Measurements from ENCODE around the gene RIMS4. TPM values are rescaled to one million over a fixed set of nuclear protein-coding genes. Genes with fewer than 3 reads are reported as not detected.

RIMS4 gene
- total RNA-seq, 3 donors from 2014 or later, result 0.51 to 2.0 (median 1.4) TPM

GRCh38 chr20:44817143-44817910 is 7.0 kb upstream of the RIMS4 start:
- DNase-seq, result no peak
- no peak for TF ChIP-seq CTCF (IDR thresholded peaks at IDR 0.05)
- Histone ChIP-seq H3K36me3 (ENCODE audit: low read depth) (no peaks in the 10 kb centered on the region), H3K4me1 (ENCODE audit: low read depth) (no peaks in the 10 kb centered on the region), H3K4me3 (no peak overlapping the region), H3K9me3 (peaks cover under 1% of the 10 kb centered on the region)
- intact Hi-C loops (cut with DNase I, micrococcal nuclease), result no loop called here
- ATAC-seq, result no peak

GRCh38 chr20:44814937-44815336 is 4.6 kb upstream of the RIMS4 start:
- ATAC-seq (no peak), DNase-seq (no peak)
- no peaks in the 10 kb centered on the region for H3K36me3 ChIP-seq (ENCODE audit: low read depth)
- peaks cover 2% of the 10 kb centered on the region for H3K4me1 ChIP-seq (ENCODE audit: low read depth)
- no peak for TF ChIP-seq CTCF (IDR thresholded peaks at IDR 0.05)
- no peak overlapping the region for H3K4me3 ChIP-seq
- peaks cover 7% of the 10 kb centered on the region for H3K9me3 ChIP-seq
- intact Hi-C loops (cut with DNase I, micrococcal nuclease), result no loop called here

GRCh38 chr20:44811150-44811685 is 872 bp upstream of the RIMS4 start:
- Histone ChIP-seq H3K9me3 (peaks cover 7% of the 10 kb centered on the region), H3K4me3 (no peak overlapping the region), H3K4me1 (ENCODE audit: low read depth) (peaks cover 2% of the 10 kb centered on the region), H3K36me3 (ENCODE audit: low read depth) (no peaks in the 10 kb centered on the region)
- DNase-seq (no peak), ATAC-seq (no peak)
- no peak for TF ChIP-seq CTCF (IDR thresholded peaks at IDR 0.05)
- intact Hi-C loops (cut with DNase I, micrococcal nuclease), result no loop called here

GRCh38 chr20:44810061-44810390 is 320 bp downstream of the RIMS4 start:
- intact Hi-C loops (cut with DNase I, micrococcal nuclease), result no loop called here
- H3K36me3 ChIP-seq (ENCODE audit: low read depth), result no peaks in the 10 kb centered on the region
- DNase-seq (no peak), ATAC-seq (no peak)
- H3K4me1 ChIP-seq (ENCODE audit: low read depth), result peaks cover 2% of the 10 kb centered on the region
- H3K9me3 ChIP-seq, result peaks cover 7% of the 10 kb centered on the region
- no peak for TF ChIP-seq CTCF (IDR thresholded peaks at IDR 0.05)
- H3K4me3 ChIP-seq, result no peak overlapping the region

GRCh38 chr20:44809380-44810060 is 826 bp downstream of the RIMS4 start:
- Histone ChIP-seq H3K9me3 (peaks cover 7% of the 10 kb centered on the region), H3K36me3 (ENCODE audit: low read depth) (no peaks in the 10 kb centered on the region), H3K4me1 (ENCODE audit: low read depth) (peaks cover 2% of the 10 kb centered on the region), H3K4me3 (no peak overlapping the region)
- no peak for TF ChIP-seq CTCF (IDR thresholded peaks at IDR 0.05)
- DNase-seq (no peak), ATAC-seq (no peak)
- intact Hi-C loops (cut with DNase I, micrococcal nuclease), result no loop called here
